ENCODE results near the gene STIM1.

The STIM1 gene

DNA sequence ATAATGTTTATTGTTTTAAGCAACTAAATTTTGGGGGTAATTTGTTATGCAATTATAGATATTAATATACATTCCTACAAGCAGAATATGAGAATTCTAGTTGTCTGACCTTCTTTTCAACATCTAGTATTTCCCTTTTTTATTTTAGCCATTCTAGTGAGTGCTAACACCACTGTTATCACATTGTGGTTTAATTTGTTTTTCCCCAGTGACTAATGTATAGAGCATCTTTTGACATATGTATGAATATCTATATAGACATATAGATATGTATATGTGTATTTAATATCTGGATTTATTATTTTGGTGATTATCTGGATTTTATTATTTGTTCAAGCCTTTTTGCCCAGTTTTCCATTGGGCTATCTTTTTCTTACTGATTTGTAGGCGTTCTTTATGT, 66.6 kb downstream of the STIM1 start:
- no peak for DNase-seq

DNA sequence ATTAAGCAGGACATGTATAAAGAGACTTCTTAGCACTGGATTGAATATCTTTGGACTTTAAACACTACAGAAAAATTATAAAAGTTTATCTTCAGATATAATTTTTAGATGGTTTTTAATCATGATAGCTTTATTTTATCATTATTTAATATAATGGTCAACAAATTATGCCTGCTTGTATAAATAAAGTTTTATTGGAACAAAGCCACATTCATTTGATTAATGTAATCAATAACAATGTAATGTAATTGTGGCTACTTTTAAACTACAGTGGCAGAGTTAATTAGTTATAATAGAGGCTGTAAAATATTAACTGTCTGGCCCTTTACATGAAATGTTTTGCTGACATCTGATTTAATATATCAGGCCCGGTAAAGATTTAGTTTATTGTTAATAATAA, 70.0 kb downstream of the STIM1 start:
- DNase-seq = no peak

- no peak for DNase-seq
Measured at GRCh38 chr11:3926458-3927095, 71.1 kb downstream of the STIM1 start.

DNA sequence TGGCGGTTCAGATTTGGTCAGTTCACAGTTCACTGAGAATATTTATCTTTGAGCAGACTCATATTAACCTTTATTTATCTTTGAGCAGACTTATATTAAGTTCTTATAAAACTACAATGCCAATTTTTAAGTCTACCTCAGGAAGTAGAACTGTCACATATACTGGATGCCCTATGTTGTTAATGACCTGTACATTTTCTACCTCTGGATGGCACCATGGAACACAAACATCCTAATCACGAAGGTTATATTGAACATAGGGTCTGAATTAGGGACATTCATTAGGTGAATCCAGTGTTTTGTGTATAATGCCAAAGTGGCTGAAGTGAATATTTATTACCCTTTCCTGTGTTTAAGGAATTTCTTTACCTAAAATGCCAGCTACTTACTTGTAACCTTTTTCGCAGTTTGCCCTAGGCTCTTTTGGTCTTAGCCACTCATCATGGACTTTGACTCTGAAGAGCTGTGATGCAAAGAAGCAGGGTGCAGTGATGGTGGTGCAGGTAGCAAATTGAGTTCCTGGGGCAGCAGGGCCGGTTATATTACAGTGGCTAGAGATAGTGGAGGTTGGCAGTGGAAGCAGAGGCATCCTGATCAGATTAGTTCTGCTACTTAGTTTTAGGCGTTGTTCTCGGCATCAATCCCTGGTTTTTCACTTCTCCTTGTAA, 71.8 kb downstream of the STIM1 start:
- DNase-seq = no peak

DNA sequence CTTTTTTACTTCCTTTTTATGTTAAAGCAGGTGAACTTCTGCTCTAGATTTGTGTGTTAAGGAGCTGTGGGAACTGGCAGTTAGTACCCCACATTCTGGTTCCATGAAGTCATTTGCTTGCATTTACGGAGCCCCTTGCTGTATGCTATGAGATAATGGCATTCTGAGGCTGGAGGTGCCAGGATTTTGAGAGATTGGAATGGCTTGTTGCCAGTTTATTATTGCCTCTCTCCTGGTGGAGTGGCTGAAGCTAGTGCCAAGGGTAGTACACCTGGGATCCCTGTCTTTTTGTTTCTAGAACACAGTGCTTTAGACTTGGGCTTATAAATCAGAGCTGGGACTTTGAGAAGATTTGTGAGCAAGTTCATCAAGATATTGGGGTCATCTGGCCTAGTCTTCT, 73.8 kb downstream of the STIM1 start:
- no peak for DNase-seq

- DNase-seq = no peak
Measured at GRCh38 chr11:3929649-3930048, 74.2 kb downstream of the STIM1 start.

DNA sequence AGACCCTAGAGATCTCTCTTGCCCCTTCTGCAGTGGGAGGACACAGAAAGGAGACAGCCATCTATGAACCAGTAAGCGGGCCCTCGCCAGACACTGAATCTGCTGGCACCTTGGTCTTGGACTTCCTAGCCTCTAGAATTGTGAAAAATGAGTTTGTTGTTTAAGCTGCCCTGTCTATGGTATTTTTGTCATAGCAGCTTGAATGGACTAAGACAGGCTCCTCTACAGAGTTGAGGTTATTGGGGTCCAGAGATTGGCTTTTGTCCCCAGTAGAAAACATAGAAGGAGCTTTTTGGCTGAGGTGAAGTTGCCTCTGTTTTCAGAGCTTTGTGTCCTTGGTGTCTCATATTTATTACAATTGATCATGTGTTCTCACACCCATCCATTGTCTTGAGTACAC, 77.2 kb downstream of the STIM1 start:
- DNase-seq = no peak

- DNase-seq = no peak
Measured at GRCh38 chr11:3933165-3933628, 77.7 kb downstream of the STIM1 start.

- no peak for DNase-seq
Measured at GRCh38 chr11:3934658-3935057, 79.2 kb downstream of the STIM1 start.

GRCh38 chr11:3936517-3936916, 81.1 kb downstream of the STIM1 start:
- no peak for DNase-seq

DNA sequence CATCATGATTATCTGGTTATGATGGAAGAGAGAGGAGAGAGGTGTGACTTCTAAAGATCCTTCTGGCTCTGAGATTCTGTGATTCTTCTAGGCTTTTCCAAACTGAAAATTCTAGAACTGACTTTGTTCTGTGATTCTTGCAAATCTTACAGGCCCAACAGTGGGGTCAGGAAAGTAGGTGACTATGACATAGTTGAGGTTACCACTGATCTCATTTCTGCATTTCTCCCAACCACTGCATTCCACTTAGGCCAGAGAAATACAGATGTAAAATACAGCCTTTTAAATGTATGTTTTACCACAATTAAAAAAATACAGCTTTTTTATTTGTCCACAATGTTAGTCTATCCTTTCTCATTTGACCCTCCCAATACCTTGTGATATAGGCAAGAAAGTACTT, 83.7 kb downstream of the STIM1 start:
- DNase-seq = no peak

DNA sequence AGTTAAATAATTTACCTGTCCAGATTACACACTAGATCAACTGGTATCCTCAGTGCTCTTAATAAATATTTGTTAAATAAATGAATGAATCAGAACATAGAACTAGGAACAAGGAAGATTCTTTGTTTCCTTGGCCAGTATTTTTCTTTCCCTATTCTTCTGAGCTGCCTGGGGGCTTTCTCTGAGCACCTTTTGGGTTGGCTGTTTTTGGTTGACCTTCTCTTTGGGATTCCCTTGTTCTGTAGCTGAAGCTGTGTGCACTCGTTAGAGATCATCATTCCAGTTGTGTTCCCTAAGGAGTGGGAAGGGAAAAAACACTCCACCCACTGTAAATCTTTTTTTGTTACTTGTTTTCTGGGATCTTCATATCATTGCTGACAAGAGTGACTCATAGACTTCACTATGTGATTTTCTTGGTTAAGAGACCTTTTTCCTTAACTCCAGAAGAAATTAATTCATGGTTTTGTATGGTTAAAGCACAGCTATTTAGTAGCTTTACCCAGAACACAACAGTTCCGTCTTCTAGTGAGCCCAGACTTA, 84.3 kb downstream of the STIM1 start:
- DNase-seq = no peak

- DNase-seq = no peak
Measured at GRCh38 chr11:3942160-3942955, 86.9 kb downstream of the STIM1 start.

DNA sequence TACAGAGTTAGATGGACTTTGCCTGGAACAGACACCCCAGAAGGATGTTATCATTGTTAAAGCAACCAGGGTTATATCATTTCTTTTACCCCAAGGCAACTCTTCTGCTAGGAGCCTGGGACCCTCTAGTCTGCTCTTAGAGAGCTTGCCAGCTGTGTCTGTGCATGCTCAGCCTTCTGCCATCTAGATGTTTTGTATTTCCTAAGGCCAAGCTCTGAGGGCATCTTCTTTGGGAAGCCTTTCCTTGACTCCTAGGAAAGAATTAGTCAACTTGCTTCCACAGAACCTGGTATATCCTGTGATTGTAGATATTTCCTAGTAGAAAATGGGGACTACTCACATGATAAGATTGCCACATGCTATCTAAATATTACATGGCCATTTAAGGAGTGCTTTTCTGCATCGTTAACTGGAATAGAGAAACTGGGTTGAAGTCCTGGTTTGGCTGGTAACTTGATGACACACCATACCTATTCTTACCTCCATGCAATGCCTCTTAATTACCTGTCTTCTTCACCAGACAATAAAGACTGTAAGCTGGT, 87.6 kb downstream of the STIM1 start:
- DNase-seq = no peak

- no peak for DNase-seq
Measured at GRCh38 chr11:3944198-3944597, 88.7 kb downstream of the STIM1 start.

DNA sequence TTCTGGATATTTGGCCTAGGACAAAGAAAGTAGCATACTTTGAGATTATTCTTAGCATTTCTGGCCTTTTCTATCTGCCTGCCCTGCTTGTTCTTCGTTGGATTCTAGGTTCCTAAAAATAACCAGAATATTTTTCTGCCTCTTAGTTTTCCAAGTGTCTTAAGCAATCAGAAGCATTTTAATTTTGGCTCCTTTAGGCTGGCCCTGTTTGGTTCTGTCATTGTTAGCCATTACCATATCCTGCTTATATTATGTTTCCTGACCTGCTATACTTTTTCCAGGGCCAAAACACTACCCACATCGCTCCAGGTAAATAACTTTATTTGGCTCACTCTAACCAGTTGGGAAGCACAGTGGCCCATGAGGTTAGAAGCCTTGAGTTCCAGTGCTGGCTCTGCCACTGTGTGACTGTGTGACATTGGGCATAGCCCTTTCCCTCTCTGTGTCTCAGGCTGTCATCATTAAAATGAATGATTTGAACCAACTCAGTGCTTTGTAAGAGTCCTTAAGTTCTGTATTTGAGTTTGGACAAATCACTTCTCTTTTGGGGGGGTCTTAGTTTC, 91.1 kb downstream of the STIM1 start:
- DNase-seq = no peak

GRCh38 chr11:3947061-3947460, 91.6 kb downstream of the STIM1 start:
- no peak for DNase-seq

GRCh38 chr11:3949125-3949524, 93.7 kb downstream of the STIM1 start:
- DNase-seq = no peak

- DNase-seq = no peak
Measured at GRCh38 chr11:3950996-3951660, 95.7 kb downstream of the STIM1 start.

DNA sequence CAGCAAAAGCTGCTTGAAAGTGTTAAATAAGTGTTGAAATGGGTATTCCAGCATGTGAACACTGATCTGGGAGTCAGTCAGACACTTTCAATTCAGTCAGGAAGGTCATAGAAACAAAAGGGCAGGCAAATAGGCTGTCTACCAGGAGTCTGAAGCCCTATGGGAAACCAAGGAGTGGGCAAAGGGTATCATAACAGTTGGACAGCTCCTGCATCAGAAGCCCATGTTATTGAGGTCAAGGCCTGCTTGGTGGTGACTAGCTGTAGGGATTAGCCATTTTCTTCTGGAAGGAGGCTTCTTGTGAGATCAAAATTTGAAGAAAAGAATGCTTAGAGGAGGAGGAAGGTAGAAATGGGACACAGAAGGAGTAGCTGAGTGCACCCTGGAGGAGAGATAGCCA, 97.3 kb downstream of the STIM1 start:
- no peak for DNase-seq

GRCh38 chr11:3953327-3953726, 97.9 kb downstream of the STIM1 start:
- DNase-seq = no peak

DNA sequence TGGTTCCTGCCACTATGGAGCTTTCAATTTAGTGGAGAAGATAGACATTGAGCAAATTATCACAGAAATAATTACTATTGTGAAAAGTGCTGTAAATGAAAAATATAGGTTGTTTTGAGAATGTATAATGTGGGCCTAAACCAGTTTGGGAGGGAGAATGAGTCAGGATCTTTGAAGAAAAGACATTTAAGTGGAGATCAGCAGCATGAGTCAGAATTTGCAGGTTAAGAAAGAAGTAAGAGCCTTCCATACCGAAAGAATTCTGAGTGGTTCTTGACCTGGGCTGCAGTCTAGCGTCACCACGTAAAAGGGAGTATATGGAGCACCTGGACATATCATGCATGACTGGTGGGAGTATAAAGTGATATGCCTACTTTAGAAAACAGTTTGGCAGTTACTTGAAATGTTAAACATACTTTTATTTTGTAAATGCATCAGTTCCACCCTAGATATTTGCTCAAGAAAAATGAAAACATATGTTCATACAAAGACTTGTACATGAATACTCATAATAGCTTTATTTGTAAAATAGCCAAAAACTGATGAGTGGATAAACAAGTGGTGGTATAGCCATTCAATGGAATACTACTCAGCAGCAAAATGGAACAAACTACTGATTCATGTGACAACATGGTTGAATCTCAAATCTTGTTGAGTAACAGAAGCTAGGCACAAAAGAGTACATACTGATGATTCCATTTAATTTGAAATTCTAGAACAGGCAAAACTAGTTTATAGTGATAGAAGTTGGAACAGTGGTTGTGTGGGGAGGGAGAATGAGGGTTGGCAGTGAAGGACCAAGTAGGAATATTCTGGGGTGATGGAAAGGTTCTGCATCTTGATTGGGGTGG, 99.2 kb downstream of the STIM1 start:
- no peak for DNase-seq

Measured in NCI-H2107 (cell line).